Measurements from ENCODE around the gene XPO1. TPM values are rescaled to one million over a fixed set of nuclear protein-coding genes. Genes with fewer than 3 reads are reported as not detected.

XPO1 gene
- total RNA-seq, 1 donor from 2014 or later = 47.9 TPM

DNA sequence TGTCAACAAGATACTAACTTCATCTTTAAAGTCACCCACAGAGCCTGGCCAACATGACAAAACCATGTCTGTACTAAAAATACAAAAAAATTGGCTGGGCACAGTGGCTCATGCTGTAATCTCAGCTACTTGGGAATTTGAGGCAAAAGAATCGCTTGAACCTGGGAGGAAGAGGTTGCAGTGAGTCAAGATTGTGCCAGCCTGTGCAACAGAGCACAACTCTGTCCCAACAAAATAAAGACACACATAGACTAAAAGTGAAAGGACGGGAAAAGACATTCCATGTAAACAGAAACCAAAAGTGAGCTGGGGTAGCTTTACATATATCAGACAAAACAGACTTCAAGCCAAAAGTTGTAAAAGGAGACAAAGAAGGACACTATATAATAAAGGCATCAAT lies 102.1 kb downstream of the XPO1 start:
- Histone ChIP-seq H3K36me3 (no peaks in the 10 kb centered on the region), H3K4me1 (peaks cover 0 to 30% of the 10 kb centered on the region in 2 donors), H3K4me3 (no peak overlapping the region), H3K9me3 (peaks cover 0 to 9% of the 10 kb centered on the region in 2 donors), H3K27ac (no peak overlapping the region), H3K27me3 (no peaks in the 10 kb centered on the region)
- TF ChIP-seq, protein P1, sequence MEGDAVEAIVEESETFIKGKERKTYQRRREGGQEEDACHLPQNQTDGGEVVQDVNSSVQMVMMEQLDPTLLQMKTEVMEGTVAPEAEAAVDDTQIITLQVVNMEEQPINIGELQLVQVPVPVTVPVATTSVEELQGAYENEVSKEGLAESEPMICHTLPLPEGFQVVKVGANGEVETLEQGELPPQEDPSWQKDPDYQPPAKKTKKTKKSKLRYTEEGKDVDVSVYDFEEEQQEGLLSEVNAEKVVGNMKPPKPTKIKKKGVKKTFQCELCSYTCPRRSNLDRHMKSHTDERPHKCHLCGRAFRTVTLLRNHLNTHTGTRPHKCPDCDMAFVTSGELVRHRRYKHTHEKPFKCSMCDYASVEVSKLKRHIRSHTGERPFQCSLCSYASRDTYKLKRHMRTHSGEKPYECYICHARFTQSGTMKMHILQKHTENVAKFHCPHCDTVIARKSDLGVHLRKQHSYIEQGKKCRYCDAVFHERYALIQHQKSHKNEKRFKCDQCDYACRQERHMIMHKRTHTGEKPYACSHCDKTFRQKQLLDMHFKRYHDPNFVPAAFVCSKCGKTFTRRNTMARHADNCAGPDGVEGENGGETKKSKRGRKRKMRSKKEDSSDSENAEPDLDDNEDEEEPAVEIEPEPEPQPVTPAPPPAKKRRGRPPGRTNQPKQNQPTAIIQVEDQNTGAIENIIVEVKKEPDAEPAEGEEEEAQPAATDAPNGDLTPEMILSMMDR (IDR thresholded peaks at IDR 0.05) = no peak
- no peak for DNase-seq (ENCODE audit: low spot score in 2 of 2)
- intact Hi-C loops (cut with DNase I) = no loop called here

DNA sequence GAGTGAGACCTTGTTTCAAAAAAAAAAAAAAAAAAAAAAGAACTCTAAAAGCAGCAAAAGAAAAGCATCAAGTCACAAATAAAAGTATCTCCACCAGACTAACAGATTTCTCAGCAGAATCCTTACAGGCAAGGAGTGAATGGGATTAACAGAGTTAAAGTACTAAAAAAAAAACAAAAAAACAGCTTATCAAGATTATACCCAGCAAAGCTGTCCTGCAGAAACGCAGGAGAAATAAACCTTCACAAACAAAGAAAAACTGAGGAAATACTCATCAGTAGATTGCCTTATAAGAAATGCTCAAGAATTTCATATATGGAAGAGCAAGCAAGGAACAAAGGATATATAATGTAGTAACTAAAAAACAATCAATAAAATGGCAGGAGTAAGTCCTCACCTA lies 102.9 kb downstream of the XPO1 start:
- H3K27me3 ChIP-seq = no peaks in the 10 kb centered on the region
- H3K4me3 ChIP-seq = no peak overlapping the region
- DNase-seq (ENCODE audit: low spot score in 2 of 2) = no peak
- no peak overlapping the region for H3K27ac ChIP-seq
- peaks cover 0 to 29% of the 10 kb centered on the region in 2 donors for H3K4me1 ChIP-seq
- TF ChIP-seq, protein P1 (IDR thresholded peaks at IDR 0.05) = no peak
- H3K9me3 ChIP-seq = peaks cover 0 to 9% of the 10 kb centered on the region in 2 donors
- no peaks in the 10 kb centered on the region for H3K36me3 ChIP-seq
- intact Hi-C loops (cut with DNase I) = no loop called here

DNA sequence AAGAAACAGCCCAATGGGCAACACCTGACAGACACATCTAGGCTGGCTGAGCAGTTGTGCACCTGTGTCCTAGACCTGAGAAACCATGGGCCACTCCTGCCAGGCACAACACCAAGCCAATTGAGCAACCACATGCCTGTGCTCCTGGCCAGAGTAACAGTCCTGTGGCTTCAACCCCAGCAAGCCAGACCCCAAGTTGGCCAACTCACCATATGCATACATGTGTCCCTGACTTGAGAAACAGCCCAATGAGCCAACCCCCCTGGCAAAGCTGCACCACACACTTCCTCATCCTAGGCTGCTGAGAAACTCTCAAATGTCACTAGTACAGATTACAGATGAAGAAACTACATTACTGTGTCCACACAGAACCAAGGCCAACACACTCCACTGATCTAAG lies 103.8 kb downstream of the XPO1 start:
- H3K27ac ChIP-seq = no peak overlapping the region
- no peaks in the 10 kb centered on the region for H3K36me3 ChIP-seq
- peaks cover 0 to 23% of the 10 kb centered on the region in 2 donors for H3K4me1 ChIP-seq
- H3K4me3 ChIP-seq = no peak overlapping the region
- TF ChIP-seq, protein P1 (IDR thresholded peaks at IDR 0.05) = no peak
- H3K9me3 ChIP-seq = peaks cover 0 to 9% of the 10 kb centered on the region in 2 donors
- DNase-seq (ENCODE audit: low spot score in 2 of 2) = no peak
- intact Hi-C loops (cut with DNase I) = no loop called here
- no peaks in the 10 kb centered on the region for H3K27me3 ChIP-seq

DNA sequence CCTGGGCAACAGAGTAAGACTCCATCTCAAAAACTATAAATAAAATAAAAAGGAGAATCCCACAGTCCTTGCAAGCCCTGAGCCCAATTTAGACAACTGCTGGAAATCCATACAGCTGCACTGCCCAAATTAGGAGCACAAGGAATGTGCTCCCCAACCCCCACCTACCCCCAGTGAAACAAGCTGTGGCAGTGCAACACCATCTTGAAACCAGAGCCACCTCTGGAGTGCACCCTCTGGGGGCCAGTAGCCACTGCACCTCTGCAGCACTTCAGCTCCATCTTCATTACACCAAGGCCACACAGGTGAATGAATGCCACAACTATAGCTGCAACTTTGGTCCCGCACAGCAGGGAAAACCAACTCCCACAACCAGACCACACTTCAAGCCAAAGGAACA lies 104.5 kb downstream of the XPO1 start:
- Histone ChIP-seq H3K9me3 (peaks cover 0 to 9% of the 10 kb centered on the region in 2 donors), H3K36me3 (no peaks in the 10 kb centered on the region), H3K27ac (no peak overlapping the region), H3K4me1 (peaks cover 0 to 23% of the 10 kb centered on the region in 2 donors), H3K4me3 (no peak overlapping the region), H3K27me3 (no peaks in the 10 kb centered on the region)
- TF ChIP-seq, protein P1 (IDR thresholded peaks at IDR 0.05) = no peak
- DNase-seq (ENCODE audit: low spot score in 2 of 2) = no peak
- intact Hi-C loops (cut with DNase I) = no loop called here

DNA sequence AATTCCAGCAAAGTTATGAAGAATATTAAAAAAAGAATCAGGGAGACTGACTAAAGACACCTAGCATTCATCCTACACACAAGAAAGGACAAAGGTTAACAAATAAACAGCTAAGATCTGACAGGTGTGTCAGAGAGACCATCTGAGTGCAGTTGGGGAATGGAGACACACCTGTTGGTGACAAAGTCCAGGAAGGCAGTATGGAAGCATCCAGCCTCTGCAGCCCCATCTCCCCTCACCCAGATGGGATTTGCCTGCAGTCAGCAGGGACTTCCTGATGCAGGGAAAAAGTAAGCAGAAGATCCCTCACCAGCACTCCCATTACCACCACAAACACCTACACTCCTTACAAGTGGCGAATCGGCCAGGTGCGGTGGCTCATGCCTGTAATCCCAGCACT lies 105.2 kb downstream of the XPO1 start:
- H3K36me3 ChIP-seq = no peaks in the 10 kb centered on the region
- TF ChIP-seq, protein P1 (IDR thresholded peaks at IDR 0.05) = no peak
- DNase-seq (ENCODE audit: low spot score in 2 of 2) = no peak
- no peak overlapping the region for H3K27ac ChIP-seq
- H3K27me3 ChIP-seq = no peaks in the 10 kb centered on the region
- H3K9me3 ChIP-seq = peaks cover 0 to 9% of the 10 kb centered on the region in 2 donors
- no peak overlapping the region for H3K4me3 ChIP-seq
- intact Hi-C loops (cut with DNase I) = no loop called here
- peaks cover 0 to 23% of the 10 kb centered on the region in 2 donors for H3K4me1 ChIP-seq

DNA sequence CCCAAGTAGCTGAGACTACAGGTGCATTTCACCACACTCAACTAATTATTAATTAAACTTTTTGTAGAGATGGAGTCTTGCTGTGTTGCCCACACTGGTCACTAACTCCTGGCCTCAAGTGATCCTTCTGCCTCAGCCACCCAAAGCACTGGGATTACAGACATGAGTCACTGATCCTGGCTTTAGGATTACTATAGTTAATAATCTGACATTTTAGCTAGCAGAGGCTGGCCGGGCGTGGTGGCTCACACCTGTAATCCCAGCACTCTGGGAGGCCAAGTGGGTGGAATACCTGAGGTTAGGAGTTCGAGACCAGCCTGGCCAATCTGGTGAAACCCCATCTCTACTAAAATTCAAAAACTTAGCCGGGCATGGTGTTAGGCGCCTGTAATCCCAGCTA lies 106.8 kb downstream of the XPO1 start:
- TF ChIP-seq, protein P1 (IDR thresholded peaks at IDR 0.05) = no peak
- Histone ChIP-seq H3K4me3 (no peak overlapping the region), H3K27me3 (no peaks in the 10 kb centered on the region), H3K36me3 (no peaks in the 10 kb centered on the region), H3K9me3 (no peaks in the 10 kb centered on the region), H3K4me1 (peaks cover 0 to 16% of the 10 kb centered on the region in 2 donors), H3K27ac (no peak overlapping the region)
- DNase-seq (ENCODE audit: low spot score in 2 of 2) = no peak
- intact Hi-C loops (cut with DNase I) = no loop called here
